HepG2 (cell line): ENCODE results near the gene TLE7. TPM values are rescaled to one million over a fixed set of nuclear protein-coding genes. Genes with fewer than 3 reads are reported as not detected.

Source experiments
- ATRX ChIP-seq: sonication (generic); formaldehyde crosslinking; IDR thresholded peaks from 2 replicates; pipeline ENCODE4 v1.4.0; 2020; ENCODE audit warnings: missing genetic modification reagents, borderline replicate concordance
- CREB1 ChIP-seq, 2 experiments: fragments of 450-650 bp in 1 of 2; IDR thresholded peaks; 2 replicates each; pipeline ENCODE4 v1.6.1; 2016 to 2017; ENCODE audit warnings: control low read depth in 1 of 2, mild to moderate bottlenecking in 1 of 2, missing compliant biosample characterization in 1 of 2, missing genetic modification characterization in 1 of 2
- EZH2 ChIP-seq: conservative IDR thresholded peaks from 2 replicates; pipeline ENCODE4 v1.6.1; 2012; ENCODE audit warnings: mild to moderate bottlenecking, low read depth, low read length, moderate library complexity
- GATA4 ChIP-seq: sonication (generic); IDR thresholded peaks from 2 replicates; pipeline ENCODE4 v1.6.1; 2016; ENCODE audit warnings: antibody characterized with exemption, low read depth, borderline replicate concordance
- HOXA5 ChIP-seq: sonication (generic); formaldehyde crosslinking; IDR thresholded peaks from 2 replicates; pipeline ENCODE4 v1.4.0; 2020; ENCODE audit warnings: missing genetic modification reagents
- JUNB ChIP-seq: sonication (generic); formaldehyde crosslinking; IDR thresholded peaks from 2 replicates; pipeline ENCODE4 v1.8.0; 2022; ENCODE audit warnings: missing genetic modification reagents, mild to moderate bottlenecking, borderline replicate concordance
- NFYB ChIP-seq: sonication (generic); formaldehyde crosslinking; IDR thresholded peaks from 2 replicates; pipeline ENCODE4 v1.4.0; 2020; ENCODE audit warnings: missing genetic modification reagents
- PREB ChIP-seq: sonication (generic); formaldehyde crosslinking; IDR thresholded peaks from 2 replicates; pipeline ENCODE4 v1.4.0; 2020; ENCODE audit warnings: missing genetic modification reagents
- SIX1 ChIP-seq: sonication (generic); formaldehyde crosslinking; IDR thresholded peaks from 2 replicates; pipeline ENCODE4 v1.4.0; 2020; ENCODE audit warnings: missing genetic modification reagents, borderline replicate concordance
- STAG1 ChIP-seq: sonication (generic); formaldehyde crosslinking; IDR thresholded peaks from 2 replicates; pipeline ENCODE4 v1.4.0; 2020; ENCODE audit warnings: missing genetic modification reagents
- TAF1 ChIP-seq: sonication (generic); formaldehyde crosslinking; IDR thresholded peaks from 2 replicates; pipeline ENCODE4 v1.4.0; 2020; ENCODE audit warnings: missing genetic modification reagents
- ZNF143 ChIP-seq: sonication (generic); formaldehyde crosslinking; IDR thresholded peaks from 2 replicates; pipeline ENCODE4 v1.4.0; 2020; ENCODE audit warnings: missing genetic modification reagents
- ZNF18 ChIP-seq: sonication (generic); formaldehyde crosslinking; IDR thresholded peaks from 2 replicates; pipeline ENCODE4 v1.8.0; 2022; ENCODE audit warnings: mild to moderate bottlenecking, missing genetic modification reagents; ENCODE audit not compliant: insufficient replicate concordance
- ZNF570 ChIP-seq: sonication (generic); formaldehyde crosslinking; IDR thresholded peaks from 2 replicates; pipeline ENCODE4 v1.4.0; 2020; ENCODE audit warnings: mild to moderate bottlenecking, missing genetic modification reagents, borderline replicate concordance
- ZNF614 ChIP-seq: IDR thresholded peaks from 2 replicates; pipeline ENCODE4 v1.6.1; 2018; ENCODE audit warnings: missing biosample characterization, missing genetic modification reagents, inconsistent platforms, borderline replicate concordance
- ZNF629 ChIP-seq: sonication (generic); formaldehyde crosslinking; conservative IDR thresholded peaks from 2 replicates; pipeline ENCODE4 v1.5.0; 2020; ENCODE audit warnings: missing genetic modification reagents
- ZNF792 ChIP-seq: IDR thresholded peaks from 2 replicates; pipeline ENCODE4 v1.6.1; 2016
- polyA plus RNA-seq, 8 experiments: library from polyadenylated mRNA; depleted of rRNA in 3 of 8; stranded (reverse) in 7 of 8; unstranded in 1 of 8; fragments of >200 nt; fragmentation: Illumina TruSeq in 4 of 8; extraction: Trizol in 4 of 8; gene quantifications; 2 replicates each; pipeline versions ENCODE4 v1.2.1 to v1.2.3, GENCODE V29; 2011 to 2016; ENCODE audit warnings: low read depth in 4 of 8, missing spikeins in 1 of 8, mixed read lengths in 1 of 8; ENCODE audit not compliant: insufficient read depth in 1 of 8
- total RNA-seq, 5 experiments: library from RNA; depleted of rRNA; stranded (reverse); fragments of >200 nt; fragmentation: Illumina TruSeq; extraction: Trizol; gene quantifications; 2 replicates each; pipeline ENCODE4 v1.2.3, GENCODE V29; 2016; ENCODE audit warnings: low read depth in 1 of 5
- TF ChIP-seq, protein P1 (sequence below): sonication (generic); formaldehyde crosslinking; IDR thresholded peaks from 2 replicates; pipeline ENCODE4 v1.4.0; 2020; ENCODE audit warnings: mild to moderate bottlenecking, missing genetic modification reagents
- TF ChIP-seq, protein P2 (sequence below): IDR thresholded peaks from 2 replicates; pipeline ENCODE4 v1.6.1; 2018; ENCODE audit warnings: missing genetic modification reagents
- TF ChIP-seq, protein P3 (sequence below): IDR thresholded peaks from 2 replicates; pipeline ENCODE4 v1.6.1; 2016; ENCODE audit warnings: mild to moderate bottlenecking, missing biosample characterization, missing genetic modification reagents

TLE7 gene
- total and polyA plus RNA-seq, 2 of the 13 experiments (the other 11 are each of a cell fraction or from before 2014, with no cell fraction given), result not detected

DNA sequence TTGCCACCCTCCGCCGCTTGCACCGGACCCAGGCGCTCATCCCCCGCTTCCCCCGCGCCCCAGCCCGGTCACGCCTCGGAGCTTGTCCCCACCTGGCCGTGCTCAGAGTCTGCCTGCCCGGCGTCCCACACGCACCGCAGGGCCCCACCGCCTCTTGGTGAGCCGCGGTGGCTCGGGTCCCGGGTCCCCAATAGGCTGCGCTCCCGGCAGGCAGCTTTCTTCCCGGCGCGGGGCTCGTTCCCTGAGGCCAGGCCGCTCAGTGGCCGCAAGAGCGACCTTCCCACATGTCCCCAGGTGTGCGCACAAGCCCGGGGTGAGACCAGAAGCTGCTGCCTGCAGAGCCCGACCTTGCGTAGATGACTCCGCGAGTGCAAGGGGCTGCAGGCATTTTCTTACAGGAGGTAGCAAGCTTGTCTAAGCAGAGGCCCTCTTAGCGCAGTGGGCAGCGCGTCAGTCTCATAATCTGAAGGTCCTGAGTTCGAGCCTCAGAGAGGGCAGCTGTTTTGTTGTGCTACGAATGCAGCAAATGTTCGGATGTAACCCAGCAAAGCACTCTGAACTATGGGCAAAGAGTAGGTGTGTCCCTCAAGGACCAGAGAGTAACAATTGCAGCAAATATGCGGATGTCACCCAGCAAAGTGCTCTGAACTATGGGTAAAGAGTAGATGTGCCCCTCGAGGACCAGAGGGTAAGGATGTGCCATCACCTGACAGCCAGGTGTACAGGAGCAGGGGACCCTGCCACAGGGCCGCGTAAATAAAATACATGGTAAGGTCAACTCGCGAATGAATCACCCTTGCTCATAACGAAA is 15.6 kb downstream of the TLE7 start (continued):
- TF ChIP-seq, protein P1, sequence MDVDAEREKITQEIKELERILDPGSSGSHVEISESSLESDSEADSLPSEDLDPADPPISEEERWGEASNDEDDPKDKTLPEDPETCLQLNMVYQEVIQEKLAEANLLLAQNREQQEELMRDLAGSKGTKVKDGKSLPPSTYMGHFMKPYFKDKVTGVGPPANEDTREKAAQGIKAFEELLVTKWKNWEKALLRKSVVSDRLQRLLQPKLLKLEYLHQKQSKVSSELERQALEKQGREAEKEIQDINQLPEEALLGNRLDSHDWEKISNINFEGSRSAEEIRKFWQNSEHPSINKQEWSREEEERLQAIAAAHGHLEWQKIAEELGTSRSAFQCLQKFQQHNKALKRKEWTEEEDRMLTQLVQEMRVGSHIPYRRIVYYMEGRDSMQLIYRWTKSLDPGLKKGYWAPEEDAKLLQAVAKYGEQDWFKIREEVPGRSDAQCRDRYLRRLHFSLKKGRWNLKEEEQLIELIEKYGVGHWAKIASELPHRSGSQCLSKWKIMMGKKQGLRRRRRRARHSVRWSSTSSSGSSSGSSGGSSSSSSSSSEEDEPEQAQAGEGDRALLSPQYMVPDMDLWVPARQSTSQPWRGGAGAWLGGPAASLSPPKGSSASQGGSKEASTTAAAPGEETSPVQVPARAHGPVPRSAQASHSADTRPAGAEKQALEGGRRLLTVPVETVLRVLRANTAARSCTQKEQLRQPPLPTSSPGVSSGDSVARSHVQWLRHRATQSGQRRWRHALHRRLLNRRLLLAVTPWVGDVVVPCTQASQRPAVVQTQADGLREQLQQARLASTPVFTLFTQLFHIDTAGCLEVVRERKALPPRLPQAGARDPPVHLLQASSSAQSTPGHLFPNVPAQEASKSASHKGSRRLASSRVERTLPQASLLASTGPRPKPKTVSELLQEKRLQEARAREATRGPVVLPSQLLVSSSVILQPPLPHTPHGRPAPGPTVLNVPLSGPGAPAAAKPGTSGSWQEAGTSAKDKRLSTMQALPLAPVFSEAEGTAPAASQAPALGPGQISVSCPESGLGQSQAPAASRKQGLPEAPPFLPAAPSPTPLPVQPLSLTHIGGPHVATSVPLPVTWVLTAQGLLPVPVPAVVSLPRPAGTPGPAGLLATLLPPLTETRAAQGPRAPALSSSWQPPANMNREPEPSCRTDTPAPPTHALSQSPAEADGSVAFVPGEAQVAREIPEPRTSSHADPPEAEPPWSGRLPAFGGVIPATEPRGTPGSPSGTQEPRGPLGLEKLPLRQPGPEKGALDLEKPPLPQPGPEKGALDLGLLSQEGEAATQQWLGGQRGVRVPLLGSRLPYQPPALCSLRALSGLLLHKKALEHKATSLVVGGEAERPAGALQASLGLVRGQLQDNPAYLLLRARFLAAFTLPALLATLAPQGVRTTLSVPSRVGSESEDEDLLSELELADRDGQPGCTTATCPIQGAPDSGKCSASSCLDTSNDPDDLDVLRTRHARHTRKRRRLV (CRISPR knock-in tag), result no peak
- TF ChIP-seq ZNF143 (peak; percentile 86), SIX1 (0 out of 2 replicates have a peak, but pooled peaks have one; percentile 43), NFYB (CRISPR knock-in tag) (no peak; the same call in 1 of the 2 replicates), JUNB (CRISPR knock-in tag) (no peak; the same call in 1 of the 2 replicates), PREB (CRISPR knock-in tag) (0 out of 2 replicates have a peak, but pooled peaks have one; percentile 6), CREB1 (IDR thresholded peaks at IDR 0.05) (peak; percentile 57; the same call in 1 of the 2 replicates), CREB1 (CRISPR knock-in tag; IDR thresholded peaks at IDR 0.05) (peak; percentile 90), ZNF570 (0 out of 2 replicates have a peak, but pooled peaks have one; percentile 35), ZNF18 (CRISPR knock-in tag) (peak; percentile 98), EZH2 (no peak), HOXA5 (CRISPR knock-in tag) (peak; percentile 95), STAG1 (CRISPR knock-in tag) (peak; percentile 13), TAF1 (CRISPR knock-in tag) (no peak; the same call in 1 of the 2 replicates), GATA4 (no peak), ZNF614 (CRISPR knock-in tag) (peak; percentile 98), ZNF792 (CRISPR knock-in tag) (peak; percentile 93), ATRX (CRISPR knock-in tag) (no peak), ZNF629 (CRISPR knock-in tag) (peak; percentile 78)
- TF ChIP-seq, protein P2, sequence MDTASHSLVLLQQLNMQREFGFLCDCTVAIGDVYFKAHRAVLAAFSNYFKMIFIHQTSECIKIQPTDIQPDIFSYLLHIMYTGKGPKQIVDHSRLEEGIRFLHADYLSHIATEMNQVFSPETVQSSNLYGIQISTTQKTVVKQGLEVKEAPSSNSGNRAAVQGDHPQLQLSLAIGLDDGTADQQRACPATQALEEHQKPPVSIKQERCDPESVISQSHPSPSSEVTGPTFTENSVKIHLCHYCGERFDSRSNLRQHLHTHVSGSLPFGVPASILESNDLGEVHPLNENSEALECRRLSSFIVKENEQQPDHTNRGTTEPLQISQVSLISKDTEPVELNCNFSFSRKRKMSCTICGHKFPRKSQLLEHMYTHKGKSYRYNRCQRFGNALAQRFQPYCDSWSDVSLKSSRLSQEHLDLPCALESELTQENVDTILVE (CRISPR knock-in tag), result peak; percentile 94
- TF ChIP-seq, protein P3, sequence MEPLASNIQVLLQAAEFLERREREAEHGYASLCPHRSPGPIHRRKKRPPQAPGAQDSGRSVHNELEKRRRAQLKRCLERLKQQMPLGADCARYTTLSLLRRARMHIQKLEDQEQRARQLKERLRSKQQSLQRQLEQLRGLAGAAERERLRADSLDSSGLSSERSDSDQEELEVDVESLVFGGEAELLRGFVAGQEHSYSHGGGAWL (CRISPR knock-in tag), result peak; percentile 79
